NCI-H1105 (cell line): ENCODE results near the gene GGA3.
"Not testable (repeated sequence)": the region's sequence is repeated elsewhere in the genome, so short reads cannot be mapped to it uniquely, and the experiment has no call there.

ENCODE experiments used
- DNase-seq: peaks from one replicate; lab custom pipeline; 2025; lab: John Stamatoyannopoulos, UW

GGA3 gene

DNA sequence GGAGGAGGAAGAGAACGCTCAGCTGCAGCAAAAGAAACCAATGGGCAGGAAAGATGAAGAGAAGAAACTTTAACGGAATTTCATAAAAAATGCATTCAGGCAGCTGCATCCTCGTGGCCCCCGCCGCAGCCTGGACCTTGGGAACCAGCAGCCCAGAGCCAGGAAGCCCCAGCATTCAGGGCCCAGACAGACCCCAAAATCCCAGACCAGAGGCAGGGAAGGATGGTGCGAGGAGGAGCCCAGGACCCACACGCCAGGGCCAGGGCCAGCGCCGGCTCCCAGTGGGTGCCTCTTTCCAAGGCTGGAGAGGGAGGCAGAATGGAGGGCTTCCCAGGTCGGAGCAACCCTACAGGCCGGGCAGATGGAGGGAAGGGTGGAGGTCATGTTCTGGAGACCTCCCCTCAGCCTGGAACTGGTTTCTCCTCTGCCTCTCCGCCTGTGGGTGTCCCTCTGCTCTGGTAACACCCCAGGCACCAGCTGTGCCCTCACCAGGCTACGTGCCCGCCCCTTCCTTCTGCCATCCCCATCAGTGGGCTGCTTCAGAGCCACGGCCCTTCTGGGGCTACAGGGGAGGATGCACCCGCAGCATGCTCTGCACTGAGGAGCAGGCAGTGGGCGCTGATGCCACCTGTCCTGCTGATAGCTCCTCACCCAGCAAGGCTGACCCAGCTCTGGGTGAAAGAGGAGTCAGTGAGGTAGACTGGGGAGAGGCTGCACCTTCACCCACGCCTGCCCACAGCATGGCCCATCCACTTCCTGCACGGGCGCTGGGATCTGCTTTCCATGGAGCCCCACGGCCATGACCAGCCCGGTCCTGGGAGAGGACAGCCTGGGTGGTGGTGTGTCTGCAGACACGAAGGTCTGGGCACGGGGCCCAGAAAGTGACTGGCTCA lies 10.8 kb upstream of the GGA3 start:
- no peak for DNase-seq

DNA sequence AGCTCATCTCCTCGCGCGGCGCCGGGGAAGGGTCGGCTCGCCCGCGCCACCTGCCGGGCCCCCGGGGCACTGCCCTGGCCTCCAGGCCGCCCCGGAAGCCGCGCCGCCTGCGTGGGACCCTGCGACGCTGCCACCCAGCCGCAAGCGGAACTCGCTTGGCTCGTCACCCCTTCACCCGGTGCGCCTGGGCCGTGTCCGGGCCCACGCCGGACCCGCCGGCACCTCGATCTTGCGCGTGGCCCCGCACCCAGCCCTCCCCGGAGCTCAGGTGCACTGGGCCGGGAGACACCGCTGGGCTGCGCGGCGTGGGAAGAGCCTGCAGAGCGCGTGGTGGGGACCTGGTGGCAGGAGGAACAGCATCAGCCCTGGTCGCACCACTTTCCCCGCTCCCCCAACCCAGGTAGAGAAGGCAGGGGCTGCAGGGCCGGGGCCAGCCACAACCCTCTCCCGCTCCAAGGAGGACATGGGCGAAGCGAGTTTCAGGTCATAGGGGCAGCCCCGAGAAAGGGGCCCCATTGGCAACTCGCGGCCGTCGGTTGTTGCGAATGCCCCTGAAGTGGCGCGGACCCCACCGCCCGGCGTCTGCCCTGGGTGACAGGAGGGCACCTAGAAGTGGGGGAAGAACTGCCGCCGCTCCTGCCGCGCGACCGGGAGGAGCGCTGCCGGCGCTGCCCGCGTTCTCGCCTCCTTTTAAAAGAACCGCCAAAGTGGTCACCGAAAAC lies 10.0 kb upstream of the GGA3 start:
- peak; percentile 64 for DNase-seq

DNA sequence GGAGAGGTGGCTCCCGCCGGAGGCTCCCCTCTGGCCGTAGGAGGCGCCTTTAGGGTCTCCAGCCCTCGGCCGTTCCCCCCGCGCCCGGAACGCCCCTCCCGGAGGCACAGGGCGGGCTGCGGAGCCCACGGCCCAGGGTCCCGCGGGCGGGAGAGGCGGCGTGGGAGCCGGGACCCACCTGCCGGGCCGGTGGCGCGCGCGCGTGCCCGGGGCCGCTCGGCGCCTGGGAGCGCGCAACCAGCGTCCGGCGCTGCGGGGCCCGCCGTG lies 9.5 kb upstream of the GGA3 start, which contains the start of gene MIF4GD:
MIF4GD (minus strand) TSS at position 266 of the 267 bp plus-strand sequence. CDS start 1,036 bp downstream, outside the sequence.
- no peak for DNase-seq

DNA sequence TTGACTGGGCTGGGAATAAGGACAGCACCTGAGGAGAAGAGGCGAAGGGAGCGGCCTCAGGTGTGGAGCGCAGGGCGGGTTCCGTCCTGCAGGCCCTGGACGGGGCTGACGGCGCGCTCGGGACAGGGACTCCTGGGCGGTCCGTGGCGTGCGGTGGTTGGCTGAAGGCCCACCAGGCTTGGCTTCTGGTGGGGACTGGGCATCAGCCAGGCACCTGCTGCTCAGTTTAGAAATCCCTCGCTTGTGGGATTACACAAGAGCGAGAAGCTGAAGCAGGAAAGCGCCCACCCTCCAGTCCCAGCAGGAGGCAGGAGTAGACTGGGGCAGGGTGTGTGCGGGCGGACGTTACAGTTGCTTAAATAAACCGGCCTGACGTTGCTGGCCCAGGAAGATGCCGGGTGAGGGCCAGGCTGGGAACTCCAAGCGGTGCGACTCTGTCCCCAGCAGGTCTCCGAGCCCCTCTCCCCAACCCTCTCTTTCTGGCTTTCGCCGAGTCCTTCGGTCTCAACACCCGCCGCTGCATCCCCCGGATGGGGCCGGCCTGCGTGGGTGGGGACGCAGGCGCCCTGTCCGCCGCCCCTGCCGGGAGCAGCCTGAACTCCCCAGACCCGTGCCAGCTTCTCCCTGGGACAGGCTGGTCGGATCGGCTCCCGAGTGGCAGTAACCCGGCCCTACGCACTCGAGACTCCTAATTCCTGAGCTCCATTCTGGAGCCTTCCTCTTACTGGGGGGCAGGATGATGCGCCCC lies 9.0 kb upstream of the GGA3 start:
- DNase-seq: no peak

DNA sequence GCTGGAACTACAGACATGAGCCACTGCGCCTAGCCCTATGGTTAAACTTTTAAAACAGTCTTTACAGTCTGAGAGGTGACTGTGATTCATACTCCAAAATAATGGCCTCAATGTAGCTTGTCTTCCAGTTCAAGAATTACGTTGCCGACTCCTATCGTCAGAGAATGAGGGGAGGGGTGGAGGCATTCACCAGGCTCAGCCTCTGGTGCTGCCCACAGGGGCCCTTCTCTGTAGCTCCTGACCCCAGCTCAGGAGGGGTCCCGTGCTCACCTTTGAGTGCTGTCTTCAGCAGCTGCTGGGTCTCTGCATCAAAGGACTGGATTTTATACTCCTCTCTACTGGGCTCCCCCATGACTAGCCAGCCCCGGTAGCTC lies 8.4 kb upstream of the GGA3 start:
- DNase-seq: no peak

DNA sequence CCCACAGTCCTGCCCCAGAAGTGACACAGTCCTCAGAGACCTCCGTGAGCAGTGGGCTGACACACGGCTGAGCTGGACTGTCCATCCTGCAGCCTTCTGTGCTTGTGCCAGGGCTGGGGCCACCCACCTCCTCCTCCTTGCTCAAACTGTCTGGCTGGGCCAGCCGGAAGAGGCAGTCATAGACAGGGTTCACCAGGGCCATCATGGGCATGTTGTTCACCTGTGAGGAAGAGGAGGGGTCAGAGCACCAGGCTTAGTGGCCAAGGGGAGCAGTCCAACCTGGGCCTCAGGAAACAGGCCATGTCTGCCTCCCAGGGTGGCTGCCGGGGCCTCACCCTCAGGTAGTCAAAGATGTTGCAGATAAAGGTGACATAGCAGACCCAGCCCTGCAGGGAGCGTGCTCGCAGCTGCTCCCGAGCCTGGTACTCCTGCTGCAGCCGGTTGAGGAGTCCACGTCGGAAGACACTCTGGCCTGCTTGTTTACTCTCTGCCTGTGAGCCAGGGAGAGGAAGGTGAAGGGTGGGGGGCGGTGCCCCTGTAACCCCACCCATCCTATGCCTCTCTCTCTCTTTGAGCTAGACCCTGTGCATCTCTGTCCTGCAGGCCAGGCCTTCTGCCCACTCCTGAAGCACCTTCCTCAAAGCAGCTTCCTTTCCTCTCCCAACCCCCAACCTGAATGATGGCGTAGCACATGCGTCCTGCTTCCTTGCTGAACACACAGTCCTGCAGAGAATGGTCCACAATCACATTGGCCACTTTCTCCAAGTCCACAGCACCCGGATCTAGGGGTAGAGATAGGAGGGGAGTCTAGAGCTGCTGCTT lies 6.2 kb upstream of the GGA3 start:
- no peak for DNase-seq

DNA sequence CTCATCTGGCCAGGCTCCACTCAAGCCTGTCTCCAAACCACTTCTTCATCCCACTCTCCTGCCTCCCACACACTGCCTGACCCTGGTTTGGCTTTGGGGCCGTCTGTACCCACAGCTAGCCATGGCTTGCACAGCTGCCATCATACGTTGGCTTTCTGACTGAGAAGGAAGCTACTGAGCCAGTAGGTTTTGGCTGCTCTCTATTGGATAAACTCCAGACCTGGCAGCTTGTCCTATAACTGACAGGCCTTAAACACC lies 5.7 kb upstream of the GGA3 start:
- no peak for DNase-seq

DNA sequence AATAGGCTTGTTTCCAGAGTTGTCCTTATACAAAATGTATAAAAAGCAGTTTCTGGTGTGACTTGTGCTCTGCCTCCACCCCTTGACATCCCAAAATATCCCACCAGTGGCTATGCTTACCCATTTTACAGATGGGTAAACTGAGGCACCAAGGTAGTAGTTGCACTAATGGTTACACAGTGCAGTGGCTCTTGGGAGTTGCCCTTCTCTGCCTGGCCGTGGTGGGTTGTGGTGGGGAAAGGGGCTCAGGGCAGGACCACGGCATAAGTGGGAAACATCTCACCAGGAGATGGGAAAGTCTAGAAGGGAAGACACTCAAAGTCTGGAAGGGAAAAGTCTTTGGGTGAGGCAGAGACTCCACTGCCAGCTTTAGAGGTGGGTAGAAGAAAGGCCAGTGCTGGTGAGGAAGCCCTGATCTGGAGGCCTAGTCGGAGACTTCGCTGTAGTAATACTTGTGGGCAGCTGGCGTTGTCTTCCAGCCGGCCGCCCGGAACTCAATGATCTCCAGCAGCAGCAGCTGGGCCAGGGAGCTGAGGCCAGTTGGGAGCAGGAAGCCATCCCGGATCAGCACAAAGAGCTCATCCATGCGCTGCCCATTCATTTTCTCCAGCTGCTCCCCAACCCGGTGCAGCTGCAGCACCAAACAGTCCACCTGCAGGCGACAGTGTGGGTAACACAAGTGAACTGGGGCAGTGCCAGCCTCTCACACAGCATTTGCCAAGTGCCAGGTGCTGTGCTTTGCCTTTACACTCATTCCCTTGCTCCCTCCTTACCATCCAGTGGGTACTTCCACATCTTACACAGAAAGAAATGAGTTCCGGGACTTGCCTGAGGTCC lies 5.1 kb upstream of the GGA3 start:
- DNase-seq: no peak

DNA sequence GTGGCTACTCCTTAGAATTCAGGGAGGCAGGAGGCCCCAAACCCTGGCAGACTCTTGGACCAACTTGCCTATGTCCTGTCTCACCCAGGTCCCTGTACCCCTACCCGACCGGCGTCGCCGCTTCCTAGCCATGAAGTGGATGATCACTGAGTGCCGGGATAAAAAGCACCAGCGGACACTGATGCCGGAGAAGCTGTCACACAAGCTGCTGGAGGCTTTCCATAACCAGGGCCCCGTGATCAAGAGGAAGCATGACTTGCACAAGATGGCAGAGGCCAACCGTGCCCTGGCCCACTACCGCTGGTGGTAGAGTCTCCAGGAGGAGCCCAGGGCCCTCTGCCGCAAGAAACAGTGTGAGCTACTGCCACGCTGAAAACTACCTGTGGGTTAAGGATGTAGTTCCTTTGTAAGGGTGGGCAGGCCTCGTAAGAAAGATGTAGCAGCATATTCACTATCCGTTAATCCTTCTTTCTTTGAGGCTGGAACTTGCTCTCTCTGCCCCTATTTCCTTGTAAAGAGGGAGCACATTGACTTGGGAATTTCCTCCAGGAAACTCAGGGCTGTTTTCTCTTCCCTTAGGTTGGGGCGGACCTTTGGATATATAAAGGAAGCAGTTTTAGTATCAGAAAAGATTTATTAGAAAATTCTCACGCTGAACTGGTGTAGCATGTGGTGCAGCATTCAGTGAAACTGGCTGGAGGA lies 4.4 kb upstream of the GGA3 start:
- no peak for DNase-seq

DNA sequence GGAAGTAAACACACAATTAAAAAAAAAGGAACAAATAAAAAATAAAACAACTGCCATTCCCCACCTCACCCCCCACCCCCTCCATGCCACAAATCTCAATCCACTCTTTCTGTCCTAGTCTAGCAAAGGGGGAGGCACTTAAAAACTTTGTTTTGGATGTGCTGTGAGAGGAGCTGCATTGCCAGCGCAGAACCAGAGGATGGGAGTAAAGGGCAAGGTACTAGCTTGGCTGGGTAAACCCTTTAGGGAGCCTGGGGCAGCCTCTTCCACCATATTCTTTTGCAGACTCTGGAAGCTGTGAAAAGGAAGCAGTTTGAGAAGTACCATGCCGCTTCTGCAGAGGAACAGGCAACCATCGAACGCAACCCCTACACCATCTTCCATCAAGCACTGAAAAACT lies 1.6 kb upstream of the GGA3 start:
- no peak for DNase-seq

DNA sequence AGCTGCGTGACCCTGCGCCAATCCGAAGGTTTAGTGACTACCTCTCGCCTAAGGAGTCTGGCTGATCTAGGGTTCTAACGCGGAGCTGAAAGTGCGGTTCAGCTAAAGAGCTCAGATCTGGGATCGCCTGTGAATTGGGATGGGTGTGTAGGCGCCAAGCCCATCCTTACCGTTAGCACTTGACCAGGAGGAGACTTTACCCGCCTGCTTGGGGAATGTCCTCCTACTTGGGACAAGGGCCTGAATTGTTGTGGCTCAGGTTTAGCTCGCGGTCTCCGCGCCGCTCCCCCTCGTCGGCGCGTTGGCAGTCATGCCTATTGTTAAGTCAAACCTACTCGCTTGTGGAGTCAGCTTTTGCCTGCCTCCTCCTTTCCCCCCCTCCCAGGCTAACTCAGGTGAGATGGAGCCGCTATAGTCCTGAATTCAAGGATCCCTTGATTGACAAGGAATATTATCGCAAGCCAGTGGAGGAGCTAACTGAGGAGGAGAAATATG lies 753 bp upstream of the GGA3 start:
- DNase-seq: no peak

DNA sequence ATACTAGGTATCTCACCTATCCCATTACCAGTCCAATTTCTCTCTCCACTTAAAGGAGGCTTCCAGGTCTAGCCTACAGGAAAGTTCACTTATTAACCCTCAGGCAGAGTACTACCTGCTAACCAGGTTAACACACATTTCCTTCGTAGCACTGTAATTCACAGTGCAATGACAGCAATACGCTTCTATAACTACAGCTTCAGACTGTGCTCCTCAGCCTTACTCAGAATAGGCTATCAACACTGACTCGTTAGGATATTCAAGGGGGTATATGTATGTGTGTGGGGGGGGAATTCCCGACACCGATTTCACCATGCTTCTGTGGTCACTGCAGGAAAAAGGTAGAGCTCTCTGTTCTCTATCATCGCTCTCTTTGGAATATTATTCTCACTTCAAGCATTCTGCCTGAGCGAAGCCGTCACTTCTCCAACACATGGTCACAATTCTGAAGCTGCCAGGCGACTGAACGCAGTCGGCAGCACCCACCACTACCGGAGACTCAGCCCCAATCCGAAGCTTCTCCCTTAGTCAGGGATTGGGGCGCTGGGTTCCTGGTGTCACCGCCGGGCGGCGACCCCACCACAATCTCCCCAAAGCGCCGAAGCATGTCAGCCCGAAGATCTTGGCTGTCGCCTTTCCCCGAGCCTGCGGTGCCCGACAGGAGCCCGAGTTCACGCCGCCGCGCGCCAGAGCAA lies 618 bp downstream of the GGA3 start:
- no peak for DNase-seq

DNA sequence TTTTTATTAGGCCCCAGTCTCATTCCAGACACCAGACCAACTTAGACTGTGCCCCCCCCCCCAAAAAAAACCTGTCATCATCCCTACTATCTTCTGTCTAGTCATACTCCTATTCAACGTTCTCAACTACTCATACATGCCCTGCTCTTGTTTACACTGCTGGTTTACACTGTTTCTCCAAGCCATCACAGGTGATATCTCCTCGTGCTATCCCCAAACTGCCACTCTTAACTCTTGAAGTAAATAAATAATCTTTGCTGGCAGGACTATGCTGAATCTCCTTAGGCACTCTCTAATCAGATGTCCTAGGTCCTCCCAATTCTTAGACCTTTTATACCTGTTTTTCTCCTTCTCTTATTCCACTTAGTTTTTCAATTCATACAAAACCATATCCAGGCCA lies 4.2 kb downstream of the GGA3 start:
- not testable (repeated sequence) for DNase-seq

DNA sequence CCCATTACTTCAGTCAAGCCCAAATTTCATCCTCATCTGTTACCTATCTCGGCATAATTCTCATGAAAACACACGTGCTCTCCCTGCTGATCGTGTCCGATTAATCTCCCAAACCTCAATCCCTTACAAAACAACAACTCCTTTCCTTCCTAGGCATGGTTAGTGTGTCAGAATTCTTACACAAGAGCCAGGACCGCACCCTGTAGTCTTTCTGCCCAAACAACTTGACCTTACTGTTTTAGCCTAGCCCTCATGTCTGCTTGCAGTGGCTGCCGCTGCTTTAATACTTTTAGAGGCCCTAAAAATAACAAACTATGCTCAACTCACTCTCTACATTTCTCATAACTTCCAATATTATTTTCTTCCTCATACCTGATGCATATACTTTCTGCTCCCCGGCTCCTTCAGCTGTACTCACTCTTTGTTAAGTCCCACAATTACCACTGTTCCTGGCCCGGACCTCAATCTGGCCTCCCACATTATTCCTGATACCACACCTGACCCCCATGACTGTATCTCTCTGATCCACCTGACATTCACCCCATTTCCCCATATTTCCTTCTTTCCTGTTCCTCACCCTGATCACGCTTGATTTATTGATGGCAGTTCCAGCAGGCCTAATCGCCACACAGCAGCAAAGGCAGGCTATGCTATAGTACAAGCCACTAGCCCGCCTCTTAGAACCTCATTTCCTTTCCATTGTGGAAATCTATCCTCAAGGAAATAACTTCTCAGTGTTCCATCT lies 5.3 kb downstream of the GGA3 start:
- DNase-seq: not testable (repeated sequence)

DNA sequence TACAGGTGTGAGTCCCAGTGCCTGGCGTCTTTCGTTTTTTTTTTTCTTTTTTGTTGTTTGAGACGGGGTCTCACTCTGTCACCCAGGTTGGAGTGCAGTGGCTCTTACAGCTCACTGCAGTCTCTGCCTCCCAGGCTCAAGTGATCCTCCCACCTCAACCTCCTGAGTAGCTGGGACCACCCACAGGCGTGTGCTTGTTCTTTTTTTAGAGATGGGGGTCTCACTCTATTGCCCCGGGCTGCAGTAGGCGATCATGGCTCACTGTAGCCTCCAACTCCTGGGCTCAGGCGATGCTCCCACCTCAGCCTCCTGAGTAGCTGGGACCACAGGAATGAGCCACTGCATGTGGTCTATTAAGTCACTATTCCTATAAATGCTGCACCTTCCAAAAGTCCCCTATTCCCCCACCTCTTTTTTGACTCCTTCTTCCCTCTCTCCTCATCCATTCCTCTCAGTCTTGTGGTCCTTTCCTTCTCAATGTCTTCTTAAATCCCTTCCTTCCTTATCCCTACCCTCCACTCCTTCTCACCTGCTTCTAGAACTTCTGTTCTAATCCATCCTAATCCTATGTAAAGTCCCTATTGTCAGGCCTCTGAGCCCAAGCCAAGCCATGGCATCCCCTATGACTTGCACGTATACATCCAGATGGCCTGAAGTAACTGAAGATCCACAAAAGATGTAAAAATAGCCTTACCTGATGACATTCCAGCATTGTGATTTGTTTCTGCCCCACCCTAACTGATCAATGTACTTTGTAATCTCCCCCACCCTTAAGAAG lies 9.2 kb downstream of the GGA3 start:
- no peak for DNase-seq

DNA sequence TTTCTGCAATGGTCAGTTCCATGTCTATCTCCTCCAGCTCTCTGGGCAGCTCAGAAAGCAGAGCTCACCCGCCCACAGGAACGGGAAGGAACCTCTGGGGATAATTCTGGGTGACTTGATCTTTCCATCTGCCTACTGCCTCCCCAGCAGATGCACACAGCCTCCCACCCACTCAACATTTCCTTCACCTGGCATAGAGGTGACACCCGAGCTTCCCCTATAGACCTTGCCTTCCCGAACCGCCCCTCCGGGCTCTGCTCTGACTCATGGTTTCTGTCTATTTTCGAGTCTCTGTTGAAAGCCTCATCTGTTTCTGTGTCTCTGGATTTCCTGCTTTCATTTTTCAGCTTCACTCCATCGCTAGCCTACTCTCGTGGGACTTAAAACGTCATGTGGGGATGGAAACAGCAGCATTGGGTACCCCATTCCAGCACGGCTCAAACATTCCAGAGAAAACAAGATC lies 11.4 kb downstream of the GGA3 start:
- DNase-seq: no peak

DNA sequence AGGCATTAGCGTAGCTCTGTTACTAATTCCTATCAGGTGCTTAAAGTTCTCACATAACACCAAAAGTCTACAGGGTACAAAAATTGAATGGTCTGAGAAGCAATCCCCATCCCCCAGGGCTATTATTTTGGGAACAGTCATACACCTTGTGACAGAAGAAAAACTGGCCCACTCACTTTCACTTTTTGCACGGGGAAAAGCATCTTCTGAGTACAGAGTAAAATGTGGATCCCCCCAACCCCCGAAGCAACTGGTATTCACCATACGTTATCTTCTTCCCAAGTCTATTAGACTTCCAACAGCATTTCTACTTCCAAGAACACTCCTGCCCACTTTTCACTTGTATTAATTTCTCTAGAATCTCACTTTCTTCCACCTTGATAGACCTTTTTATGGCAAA lies 11.8 kb downstream of the GGA3 start:
- DNase-seq: no peak

DNA sequence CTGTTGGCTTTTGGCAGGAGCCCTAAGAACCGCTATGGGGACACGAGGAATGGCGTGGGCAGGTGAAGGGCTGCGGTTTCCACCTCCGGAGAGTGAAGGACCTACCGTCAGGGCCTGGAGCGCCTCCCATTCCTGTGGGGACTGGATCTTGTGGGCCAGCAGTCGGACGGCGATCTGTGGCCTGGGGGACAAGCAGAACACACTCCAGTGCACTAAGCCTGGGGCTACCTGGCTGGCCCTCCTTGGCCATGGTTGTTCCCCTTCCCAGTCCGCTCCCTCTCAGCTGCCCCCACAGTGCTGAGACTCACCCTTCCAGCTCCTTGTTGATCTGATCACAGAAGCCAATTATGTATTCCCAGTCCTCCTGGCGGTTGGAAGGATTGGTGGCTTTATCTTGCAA lies 15.0 kb downstream of the GGA3 start:
- no peak for DNase-seq
